ENCODE data around the gene FTSJ3.
"Not testable (repeated sequence)": the region's sequence is repeated elsewhere in the genome, so short reads cannot be mapped to it uniquely, and the experiment has no call there.

FTSJ3 gene

GRCh38 chr17:63827002-63827800, at the start of gene FTSJ3, which contains the start of gene PSMC5:
TSS of gene FTSJ3 (minus strand) at chr17:63827663. CDS start at chr17:63826902, 761 bp downstream.
TSS of gene PSMC5 (plus strand) at chr17:63827431. CDS start at chr17:63827491, 60 bp downstream.
- peaks cover 12% of the 10 kb centered on the region; the same call in 1 of the 2 replicates for H3K4me1 ChIP-seq (ENCODE audit: insufficient read depth, low read length)
- peak within 1 kb of the TSS; percentile 86 for H3K9ac ChIP-seq (ENCODE audit: low read depth, low read length)
- H3K36me3 ChIP-seq (ENCODE audit: insufficient read depth, low read length) = peaks cover 67% of the 10 kb centered on the region
- no peaks in the 10 kb centered on the region for H3K9me3 ChIP-seq (ENCODE audit: control insufficient read depth, insufficient read depth, low read length)

DNA sequence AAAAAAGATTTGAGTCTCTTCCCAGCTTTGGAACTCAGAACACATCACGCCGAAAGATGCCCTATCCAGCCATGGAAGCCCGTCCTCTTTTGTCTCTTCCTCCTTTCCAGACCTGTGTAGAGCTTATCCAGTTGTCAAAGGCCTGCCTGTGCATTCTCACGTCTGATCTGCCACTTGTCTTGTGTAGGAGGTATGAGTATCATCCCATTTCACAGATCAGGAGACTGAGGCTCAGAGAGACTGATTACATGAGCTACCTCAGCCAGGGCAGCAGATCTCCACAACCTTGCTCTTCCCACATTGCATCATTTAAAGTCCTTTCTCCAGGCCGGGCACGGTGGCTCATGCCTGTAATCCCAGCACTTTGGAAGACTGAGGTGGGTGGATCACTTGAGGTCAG, 47.2 kb upstream of the FTSJ3 start:
- H3K9me3 ChIP-seq (ENCODE audit: control insufficient read depth, insufficient read depth, low read length); H3K9ac ChIP-seq (ENCODE audit: low read depth, low read length); H3K4me1 ChIP-seq (ENCODE audit: insufficient read depth, low read length); H3K36me3 ChIP-seq (ENCODE audit: insufficient read depth, low read length): not testable (repeated sequence)

DNA sequence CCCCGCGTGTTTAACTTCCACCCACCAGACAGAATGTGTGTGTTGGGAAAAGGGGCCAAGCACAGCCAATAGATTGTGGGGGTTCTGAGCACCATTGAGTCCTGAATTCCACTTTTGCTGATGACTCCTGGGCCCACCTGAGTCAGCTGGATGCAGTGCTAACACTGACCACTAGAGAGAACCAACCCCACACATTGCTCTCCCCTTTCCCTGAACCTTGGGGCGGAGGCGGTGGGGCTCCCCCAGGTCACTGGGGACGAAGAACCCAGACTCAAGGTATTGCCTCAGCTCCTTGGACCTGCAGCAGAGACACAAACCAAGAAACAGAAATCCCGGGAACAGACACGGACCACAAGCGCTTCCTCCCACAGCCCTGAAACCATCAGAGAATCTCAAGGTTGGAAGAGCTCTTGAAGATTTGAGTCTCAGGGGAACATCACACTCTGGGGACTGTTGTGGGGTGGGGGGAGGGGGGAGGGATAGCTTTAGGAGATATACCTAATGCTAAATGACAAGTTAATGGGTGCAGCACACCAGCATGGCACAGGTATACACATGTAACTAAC, 46.7 kb upstream of the FTSJ3 start:
- H3K9ac ChIP-seq (ENCODE audit: low read depth, low read length); H3K4me1 ChIP-seq (ENCODE audit: insufficient read depth, low read length); H3K9me3 ChIP-seq (ENCODE audit: control insufficient read depth, insufficient read depth, low read length); H3K36me3 ChIP-seq (ENCODE audit: insufficient read depth, low read length): not testable (repeated sequence)

- not testable (repeated sequence) for H3K9me3 ChIP-seq (ENCODE audit: control insufficient read depth, insufficient read depth, low read length); H3K9ac ChIP-seq (ENCODE audit: low read depth, low read length); H3K4me1 ChIP-seq (ENCODE audit: insufficient read depth, low read length); H3K36me3 ChIP-seq (ENCODE audit: insufficient read depth, low read length)
Observed at GRCh38 chr17:63873577-63873976, 46.1 kb upstream of the FTSJ3 start, which contains the start of gene CSH2. TSS of gene CSH2 (minus strand) at chr17:63873677. CDS start at chr17:63873614, 63 bp downstream.

DNA sequence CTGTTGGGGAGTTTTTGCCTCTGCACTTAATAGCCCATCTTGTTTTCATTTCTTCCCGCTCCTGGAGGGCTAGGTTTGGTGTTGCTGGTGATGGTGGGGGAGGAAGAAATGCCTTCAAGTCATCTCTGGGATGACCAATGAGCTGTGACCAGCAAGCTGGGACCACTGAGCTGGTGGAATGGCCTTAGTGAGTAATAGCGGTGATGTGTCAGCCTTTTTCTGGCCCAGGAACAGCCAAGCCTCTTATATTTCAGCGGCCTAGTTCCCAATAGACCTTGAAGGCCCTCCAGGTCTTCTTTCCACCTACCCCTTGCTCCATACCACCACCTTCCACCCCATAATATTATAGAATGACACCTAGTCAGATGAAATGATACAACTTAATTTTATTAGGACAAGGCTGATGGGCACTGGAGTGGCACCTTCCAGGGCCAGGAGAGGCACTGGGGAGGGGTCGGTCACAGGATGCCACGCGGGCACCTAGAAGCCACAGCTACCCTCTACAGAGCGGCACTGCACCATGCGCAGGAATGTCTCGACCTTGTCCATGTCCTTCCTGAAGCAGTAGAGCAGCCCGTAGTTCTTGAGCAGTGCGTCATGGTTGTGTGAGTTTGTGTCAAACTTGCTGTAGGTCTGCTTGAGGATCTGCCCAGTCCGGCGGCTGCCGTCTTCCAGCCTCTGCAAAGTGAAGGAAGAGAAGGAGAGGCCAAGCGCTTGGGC, 44.3 kb upstream of the FTSJ3 start:
- H3K4me1 ChIP-seq (ENCODE audit: insufficient read depth, low read length); H3K9ac ChIP-seq (ENCODE audit: low read depth, low read length); H3K9me3 ChIP-seq (ENCODE audit: control insufficient read depth, insufficient read depth, low read length); H3K36me3 ChIP-seq (ENCODE audit: insufficient read depth, low read length): not testable (repeated sequence)

DNA sequence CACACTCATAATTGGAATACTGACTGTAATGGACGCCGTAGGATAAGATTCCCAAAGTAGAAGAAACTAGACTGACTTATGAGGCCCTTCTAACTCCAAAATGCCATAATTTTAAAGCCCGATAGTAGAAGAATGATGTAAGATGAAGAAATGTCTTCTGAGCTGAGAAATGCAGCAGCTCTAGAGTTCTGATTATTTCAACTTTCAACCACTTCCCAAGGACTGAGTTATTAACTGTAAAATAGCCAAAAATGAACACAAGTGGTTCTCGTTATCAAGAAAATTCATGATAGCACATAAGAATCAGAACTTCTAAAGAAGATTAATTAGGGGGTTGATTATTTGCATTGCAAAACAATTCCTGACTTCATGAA, 42.8 kb upstream of the FTSJ3 start:
- not testable (repeated sequence) for H3K9ac ChIP-seq (ENCODE audit: low read depth, low read length); H3K36me3 ChIP-seq (ENCODE audit: insufficient read depth, low read length); H3K9me3 ChIP-seq (ENCODE audit: control insufficient read depth, insufficient read depth, low read length); H3K4me1 ChIP-seq (ENCODE audit: insufficient read depth, low read length)

DNA sequence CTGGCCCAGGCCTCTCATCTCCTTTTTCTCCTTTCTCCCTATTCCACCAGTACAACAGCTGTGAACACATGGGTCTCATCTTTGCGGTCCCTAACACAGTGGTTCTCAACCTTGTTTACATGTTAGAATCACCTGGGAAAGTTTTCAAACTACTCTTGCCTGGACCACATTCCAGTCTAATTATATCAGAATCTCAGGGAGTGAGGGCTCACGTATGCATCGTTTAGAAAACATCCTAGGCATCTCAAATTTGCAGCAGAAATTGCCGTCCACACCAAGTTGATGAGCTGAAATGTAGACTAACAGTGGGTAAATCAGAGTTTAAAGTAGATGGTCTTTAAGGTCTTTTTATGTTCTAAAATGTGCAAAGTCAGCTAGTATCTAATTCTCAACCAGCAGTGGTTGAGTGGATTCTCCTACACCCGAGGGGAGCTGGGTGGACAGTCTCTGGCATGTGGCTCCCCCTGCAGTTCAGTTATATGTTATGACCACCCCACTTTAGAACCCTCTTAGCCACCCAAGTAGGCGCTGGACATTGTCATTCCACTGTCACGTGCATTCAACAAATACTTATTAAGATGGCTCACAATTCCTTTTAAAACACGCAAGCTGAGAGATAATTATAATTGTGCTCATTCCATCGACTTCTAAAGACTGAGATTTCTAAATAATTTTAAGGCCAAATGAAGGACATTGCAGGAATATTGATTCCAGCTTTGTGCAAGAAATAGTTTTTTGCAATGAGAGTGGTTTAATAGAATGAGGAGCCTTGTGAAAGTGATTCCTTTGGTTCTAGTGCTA, 42.2 kb upstream of the FTSJ3 start:
- H3K9me3 ChIP-seq (ENCODE audit: control insufficient read depth, insufficient read depth, low read length) = not testable (repeated sequence)

GRCh38 chr17:63866625-63867024, 39.2 kb upstream of the FTSJ3 start:
- not testable (repeated sequence) for H3K9me3 ChIP-seq (ENCODE audit: control insufficient read depth, insufficient read depth, low read length); H3K9ac ChIP-seq (ENCODE audit: low read depth, low read length); H3K36me3 ChIP-seq (ENCODE audit: insufficient read depth, low read length); H3K4me1 ChIP-seq (ENCODE audit: insufficient read depth, low read length)

More for the DNA sequence above, 42.2 kb upstream of the FTSJ3 start:
- H3K36me3 ChIP-seq (ENCODE audit: insufficient read depth, low read length); H3K4me1 ChIP-seq (ENCODE audit: insufficient read depth, low read length); H3K9ac ChIP-seq (ENCODE audit: low read depth, low read length): not testable (repeated sequence)

GRCh38 chr17:63859257-63859656, 31.8 kb upstream of the FTSJ3 start:
- Histone ChIP-seq H3K9ac (ENCODE audit: low read depth, low read length) (no peak overlapping the region), H3K9me3 (ENCODE audit: control insufficient read depth, insufficient read depth, low read length) (no peaks in the 10 kb centered on the region), H3K36me3 (ENCODE audit: insufficient read depth, low read length) (no peaks in the 10 kb centered on the region), H3K4me1 (ENCODE audit: insufficient read depth, low read length) (no peaks in the 10 kb centered on the region)

- not testable (repeated sequence) for H3K4me1 ChIP-seq (ENCODE audit: insufficient read depth, low read length); H3K9ac ChIP-seq (ENCODE audit: low read depth, low read length); H3K9me3 ChIP-seq (ENCODE audit: control insufficient read depth, insufficient read depth, low read length); H3K36me3 ChIP-seq (ENCODE audit: insufficient read depth, low read length)
Observed at GRCh38 chr17:63856425-63856824, 29.0 kb upstream of the FTSJ3 start.

- H3K4me1 ChIP-seq (ENCODE audit: insufficient read depth, low read length) = no peaks in the 10 kb centered on the region
- H3K9ac ChIP-seq (ENCODE audit: low read depth, low read length) = no peak overlapping the region
- H3K9me3 ChIP-seq (ENCODE audit: control insufficient read depth, insufficient read depth, low read length) = no peaks in the 10 kb centered on the region
- no peaks in the 10 kb centered on the region for H3K36me3 ChIP-seq (ENCODE audit: insufficient read depth, low read length)
Observed at GRCh38 chr17:63855185-63855584, 27.7 kb upstream of the FTSJ3 start.

DNA sequence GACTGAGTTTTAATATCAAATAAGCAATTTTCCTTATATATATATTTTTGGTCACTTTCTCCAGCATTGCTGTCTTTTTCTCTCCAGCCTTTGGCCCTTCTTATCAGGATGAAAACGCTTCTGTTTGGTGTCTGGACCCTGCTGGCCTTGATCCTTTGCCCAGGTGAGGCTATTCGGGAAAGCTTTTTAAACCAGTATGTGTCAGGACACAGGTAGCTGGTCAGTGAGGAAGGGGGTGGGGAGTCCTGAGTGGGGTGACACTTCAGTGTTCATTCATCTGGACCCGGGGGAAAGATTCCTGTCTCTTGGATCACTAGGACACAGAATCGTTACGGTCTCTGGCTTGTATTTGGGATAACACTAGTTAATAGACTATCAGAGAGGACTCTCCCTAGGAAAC, 27.2 kb upstream of the FTSJ3 start:
- H3K9me3 ChIP-seq (ENCODE audit: control insufficient read depth, insufficient read depth, low read length) = no peaks in the 10 kb centered on the region
- H3K9ac ChIP-seq (ENCODE audit: low read depth, low read length) = no peak overlapping the region
- H3K36me3 ChIP-seq (ENCODE audit: insufficient read depth, low read length) = no peaks in the 10 kb centered on the region
- H3K4me1 ChIP-seq (ENCODE audit: insufficient read depth, low read length) = no peaks in the 10 kb centered on the region

DNA sequence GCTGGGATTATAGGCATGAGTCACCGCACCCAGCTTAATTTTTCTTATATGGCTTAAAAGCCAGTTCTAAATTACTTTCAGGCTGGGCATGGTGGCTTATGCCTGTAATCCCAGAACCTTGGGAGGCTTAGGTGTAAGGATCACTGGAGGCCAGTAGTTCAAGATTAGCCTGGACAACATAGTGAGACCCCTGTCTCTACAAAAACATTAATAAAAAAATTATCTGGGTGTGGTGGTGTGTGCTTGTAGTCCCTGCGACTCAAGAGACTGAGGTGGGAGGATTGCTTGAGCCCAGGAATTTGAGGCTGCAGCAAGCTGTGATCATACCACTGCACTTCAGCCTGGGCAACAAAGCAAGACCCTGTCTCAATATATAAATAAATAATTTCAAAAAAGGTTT, 25.8 kb upstream of the FTSJ3 start:
- no peaks in the 10 kb centered on the region for H3K36me3 ChIP-seq (ENCODE audit: insufficient read depth, low read length)
- no peaks in the 10 kb centered on the region for H3K4me1 ChIP-seq (ENCODE audit: insufficient read depth, low read length)
- H3K9ac ChIP-seq (ENCODE audit: low read depth, low read length) = no peak overlapping the region
- no peaks in the 10 kb centered on the region for H3K9me3 ChIP-seq (ENCODE audit: control insufficient read depth, insufficient read depth, low read length)

DNA sequence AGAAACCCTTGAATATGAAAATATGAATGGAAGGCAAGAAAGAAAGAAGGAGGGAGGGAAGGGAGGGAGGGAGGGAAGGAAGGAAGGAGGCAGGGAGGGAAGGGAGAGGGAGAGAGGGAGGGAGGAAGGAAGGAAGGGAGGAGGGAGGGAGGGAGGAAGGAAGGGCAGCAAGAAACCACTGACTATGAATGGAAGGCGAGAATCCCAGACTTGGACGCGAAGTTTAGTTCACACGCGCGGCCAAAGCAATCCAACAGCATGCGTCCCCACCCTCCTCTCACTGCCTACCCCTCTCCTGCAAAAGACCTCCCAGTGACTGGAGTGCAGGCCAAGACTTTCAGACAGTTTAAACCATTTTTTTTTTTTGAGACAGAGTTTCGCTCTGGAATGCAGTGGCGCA, 22.9 kb upstream of the FTSJ3 start:
- Histone ChIP-seq H3K36me3 (ENCODE audit: insufficient read depth, low read length) (no peaks in the 10 kb centered on the region), H3K9ac (ENCODE audit: low read depth, low read length) (no peak overlapping the region), H3K9me3 (ENCODE audit: control insufficient read depth, insufficient read depth, low read length) (no peaks in the 10 kb centered on the region), H3K4me1 (ENCODE audit: insufficient read depth, low read length) (no peaks in the 10 kb centered on the region)

Data from ES-I3 (cell line).